Renal cortical epithelial cell (primary cell): Measurements from ENCODE around the gene GPR31. TPM values are rescaled to one million over a fixed set of nuclear protein-coding genes. Genes with fewer than 3 reads are reported as not detected.
A peak's percentile ranks its signal among the peaks of the same experiment; 100 is the strongest.
"Not testable (repeated sequence)": the region's sequence is repeated elsewhere in the genome, so short reads cannot be mapped to it uniquely, and the experiment has no call there.

Experiments
- DNase-seq: peaks from one replicate; pipeline ENCODE4 v3.0.0-alpha.2; 2011; ENCODE audit warnings: low read depth
- total RNA-seq: library from RNA; depleted of rRNA; stranded (reverse); fragments of >200 nt; gene quantifications from 2 replicates; pipeline ENCODE4 v1.2.3, GENCODE V29; 2014

GPR31 gene
- not detected in 2 replicates for total RNA-seq

GRCh38 chr6:167157863-167158262 is at the start of gene GPR31:
TSS of gene GPR31 (minus strand) at chr6:167157980. CDS start at chr6:167157831, 149 bp downstream.
- DNase-seq: no peak

GRCh38 chr6:167207527-167207926 is 49.7 kb upstream of the GPR31 start:
- DNase-seq: no peak

GRCh38 chr6:167205316-167205715 is 47.5 kb upstream of the GPR31 start:
- DNase-seq: not testable (repeated sequence)

GRCh38 chr6:167204059-167204348 is 46.2 kb upstream of the GPR31 start:
- DNase-seq: peak; percentile 10

GRCh38 chr6:167203261-167204058 is 45.7 kb upstream of the GPR31 start:
- not testable (repeated sequence) for DNase-seq

GRCh38 chr6:167202613-167203012 is 44.8 kb upstream of the GPR31 start:
- DNase-seq: not testable (repeated sequence)

GRCh38 chr6:167200806-167201205 is 43.0 kb upstream of the GPR31 start:
- no peak for DNase-seq

- not testable (repeated sequence) for DNase-seq
These were observed 38.3 kb upstream of the GPR31 start for GRCh38 chr6:167195941-167196610.

- not testable (repeated sequence) for DNase-seq
These were observed 35.8 kb upstream of the GPR31 start for GRCh38 chr6:167193515-167194125.

GRCh38 chr6:167191043-167191583 is 33.3 kb upstream of the GPR31 start:
- not testable (repeated sequence) for DNase-seq

- not testable (repeated sequence) for DNase-seq
These were observed 29.5 kb upstream of the GPR31 start for GRCh38 chr6:167187275-167187674.

- not testable (repeated sequence) for DNase-seq
These were observed 27.3 kb upstream of the GPR31 start for GRCh38 chr6:167185101-167185500.

- not testable (repeated sequence) for DNase-seq
These were observed 25.1 kb upstream of the GPR31 start for GRCh38 chr6:167182913-167183314.

GRCh38 chr6:167181351-167181750 is 23.6 kb upstream of the GPR31 start:
- not testable (repeated sequence) for DNase-seq

- not testable (repeated sequence) for DNase-seq
These were observed 22.3 kb upstream of the GPR31 start for GRCh38 chr6:167180086-167180485.

GRCh38 chr6:167178896-167179655 is 21.3 kb upstream of the GPR31 start:
- DNase-seq: not testable (repeated sequence)

- DNase-seq: not testable (repeated sequence)
These were observed 19.5 kb upstream of the GPR31 start for GRCh38 chr6:167177271-167177670.

GRCh38 chr6:167172011-167172410 is 14.2 kb upstream of the GPR31 start:
- DNase-seq: not testable (repeated sequence)

- not testable (repeated sequence) for DNase-seq
These were observed 13.5 kb upstream of the GPR31 start for GRCh38 chr6:167171300-167171699.

GRCh38 chr6:167169867-167170266 is 12.1 kb upstream of the GPR31 start:
- not testable (repeated sequence) for DNase-seq

GRCh38 chr6:167168296-167168695 is 10.5 kb upstream of the GPR31 start:
- not testable (repeated sequence) for DNase-seq

GRCh38 chr6:167167699-167168098 is 9.9 kb upstream of the GPR31 start:
- DNase-seq: not testable (repeated sequence)
